ENCODE measurements around the gene POLR3K. TPM values are rescaled to one million over a fixed set of nuclear protein-coding genes. Genes with fewer than 3 reads are reported as not detected.

Gene POLR3K
- total RNA-seq, 1 experiment from 2014 or later = 33.5 TPM

DNA sequence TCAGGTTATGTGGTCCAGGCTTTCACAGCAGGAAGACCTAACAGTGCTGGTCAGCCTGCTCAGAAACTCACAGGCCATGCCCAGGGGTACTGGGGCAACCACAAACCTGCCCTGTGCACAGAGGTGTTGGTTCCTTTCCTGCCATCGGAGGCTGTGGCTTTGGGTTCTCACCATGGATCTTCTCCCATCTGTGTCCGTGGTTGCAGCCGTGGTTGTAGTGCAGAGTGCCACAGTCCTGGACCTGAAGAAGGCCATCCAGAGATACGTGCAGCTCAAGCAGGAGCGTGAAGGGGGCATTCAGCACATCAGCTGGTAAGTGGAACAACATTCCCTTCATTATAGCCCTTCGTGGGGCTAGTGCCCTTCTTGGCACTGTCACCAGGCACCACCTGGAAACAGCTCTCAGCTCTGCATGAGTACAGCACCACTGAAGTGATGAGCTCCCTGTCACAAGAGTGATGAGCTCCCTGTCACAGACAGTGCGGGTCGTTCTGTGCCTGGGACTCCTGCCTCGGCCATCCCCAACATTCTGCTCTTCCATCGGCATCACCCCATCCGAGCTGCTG lies 2.2 kb upstream of the POLR3K start:
- H3K4me1 ChIP-seq (replicated peaks; ENCODE audit: insufficient read depth) = peaks cover 9% of the 10 kb centered on the region
- no peaks in the 10 kb centered on the region for H3K9me3 ChIP-seq (ENCODE audit: insufficient read depth, low read depth)
- no TSS peak for BruUV-seq (replicated peaks)
- peaks cover 6% of the 10 kb centered on the region; the same call in 1 of the 2 replicates for H3K36me3 ChIP-seq (ENCODE audit: low read depth)
- 0 out of 2 replicates have a peak, but pooled peaks cover 10% of the 10 kb centered on the region for H4K20me1 ChIP-seq (ENCODE audit: insufficient read depth)
- DNase-seq = no peak
- H2AFZ ChIP-seq = no peak overlapping the region
- H3K27ac ChIP-seq = no peak overlapping the region
- TF ChIP-seq EZH2 (IDR thresholded peaks at IDR 0.05; ENCODE audit: low read depth) (no peak), CTCF (conservative IDR thresholded peaks at IDR 0.05) (no peak)
- no peak overlapping the region for H3K4me2 ChIP-seq
- no peaks in the 10 kb centered on the region for H3K9me2 ChIP-seq (ENCODE audit: insufficient read depth)
- intact Hi-C loops (cut with micrococcal nuclease; ENCODE audit: unreplicated experiment) = no loop called here
- H3K4me3 ChIP-seq = no peak overlapping the region
- CTCF ChIA-PET = no interaction called here
- H3F3A ChIP-seq (ENCODE audit: insufficient read depth, low read depth) = peaks cover 7% of the 10 kb centered on the region
- H3K27me3 ChIP-seq (ENCODE audit: insufficient read depth, low read depth) = no peaks in the 10 kb centered on the region
- POLR2A ChIA-PET (ENCODE audit: unreplicated experiment) = no interaction called here
- peaks cover 28% of the 10 kb centered on the region for H3K79me2 ChIP-seq (ENCODE audit: low read depth)

DNA sequence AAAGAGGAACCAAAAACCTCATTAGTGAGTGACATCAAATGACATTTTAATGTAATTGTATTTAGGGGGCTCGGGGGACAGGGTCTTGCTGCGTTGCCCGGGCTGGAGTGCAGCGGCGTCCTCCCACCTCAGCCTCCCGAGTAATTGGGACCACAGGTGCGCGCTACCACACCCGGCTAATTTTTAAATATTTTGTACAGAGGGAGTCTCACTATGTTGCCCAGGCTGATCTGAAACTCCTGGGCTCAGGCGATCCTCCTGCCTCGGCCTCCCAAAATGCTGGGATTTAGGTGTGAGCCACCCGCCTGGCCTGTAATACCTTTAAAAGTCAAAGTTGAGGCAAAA lies 801 bp upstream of the POLR3K start:
- peaks cover 9% of the 10 kb centered on the region; the same call in 1 of the 2 replicates for H3K36me3 ChIP-seq (ENCODE audit: low read depth)
- H3K79me2 ChIP-seq (ENCODE audit: low read depth) = peaks cover 43% of the 10 kb centered on the region
- H3K27ac ChIP-seq = no peak overlapping the region
- peaks cover 9% of the 10 kb centered on the region for H3K4me1 ChIP-seq (replicated peaks; ENCODE audit: insufficient read depth)
- peak overlapping the region; percentile 88 for H3K4me3 ChIP-seq
- intact Hi-C loops (cut with micrococcal nuclease; ENCODE audit: unreplicated experiment) = no loop called here
- no peak for TF ChIP-seq CTCF (conservative IDR thresholded peaks at IDR 0.05)
- no peak for TF ChIP-seq EZH2 (IDR thresholded peaks at IDR 0.05; ENCODE audit: low read depth)
- H3K27me3 ChIP-seq (ENCODE audit: insufficient read depth, low read depth) = no peaks in the 10 kb centered on the region
- peak overlapping the region; percentile 97 for H2AFZ ChIP-seq
- no peaks in the 10 kb centered on the region for H3K9me2 ChIP-seq (ENCODE audit: insufficient read depth)
- H3F3A ChIP-seq (ENCODE audit: insufficient read depth, low read depth) = peaks cover 9% of the 10 kb centered on the region
- 0 out of 2 replicates have a peak, but pooled peaks cover 10% of the 10 kb centered on the region for H4K20me1 ChIP-seq (ENCODE audit: insufficient read depth)
- H3K4me2 ChIP-seq = peak overlapping the region; percentile 86
- no peak for DNase-seq
- no peaks in the 10 kb centered on the region for H3K9me3 ChIP-seq (ENCODE audit: insufficient read depth, low read depth)
- POLR2A ChIA-PET (ENCODE audit: unreplicated experiment) = interaction anchor here (1.1 kb wide), 1 partner anchor 17 kb away, joined by 6 read pairs; no protein-coding TSS in a partner anchor
- CTCF ChIA-PET = interaction anchor here (0.5 to 1.4 kb wide), 2 partner anchors 12 to 347 kb away, joined by 4 to 5 read pairs; partner anchors contain the start of gene DECR2
- no TSS peak for BruUV-seq (replicated peaks)

DNA sequence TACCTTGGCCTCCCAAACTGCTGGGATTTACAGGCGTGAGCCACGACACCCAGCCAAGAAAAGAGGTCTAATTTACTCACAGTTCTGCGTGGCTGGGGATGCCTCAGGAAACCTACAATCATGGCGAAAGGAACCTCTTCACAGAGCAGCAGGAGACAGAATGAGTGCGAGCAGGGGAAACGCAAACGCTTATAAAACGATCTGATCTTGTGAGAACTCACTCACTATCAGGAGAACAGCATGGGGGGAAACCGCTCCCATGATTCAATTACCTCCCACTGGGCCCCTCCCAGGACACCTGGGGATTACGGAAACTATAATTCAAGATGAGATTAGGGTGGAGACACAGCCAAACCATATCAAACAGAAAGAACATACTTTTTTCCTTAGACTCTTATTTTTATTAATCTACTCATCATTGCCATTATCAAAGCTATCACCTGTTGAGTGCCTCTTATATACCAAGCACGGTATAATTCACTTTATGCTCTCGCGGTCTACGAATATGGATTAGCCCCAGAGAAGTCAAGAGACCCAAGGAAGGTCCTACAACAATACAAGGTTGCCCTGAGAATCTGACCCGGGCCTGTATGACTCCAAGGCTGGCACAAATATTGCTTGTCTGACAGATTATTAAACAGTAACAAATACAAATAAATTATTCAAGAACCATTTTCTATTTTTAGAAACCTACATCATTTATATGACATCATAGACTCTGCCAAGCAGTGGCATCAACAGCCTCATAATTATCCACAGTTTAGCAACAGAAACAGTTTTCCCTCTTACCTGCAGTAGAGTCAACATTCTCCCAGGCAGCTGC lies 2.4 kb downstream of the POLR3K start:
- peaks cover 46% of the 10 kb centered on the region for H3K79me2 ChIP-seq (ENCODE audit: low read depth)
- H3K36me3 ChIP-seq (ENCODE audit: low read depth) = peaks cover 13% of the 10 kb centered on the region
- no peaks in the 10 kb centered on the region for H3K9me2 ChIP-seq (ENCODE audit: insufficient read depth)
- H4K20me1 ChIP-seq (ENCODE audit: insufficient read depth) = 0 out of 2 replicates have a peak, but pooled peaks cover 10% of the 10 kb centered on the region
- TF ChIP-seq EZH2 (IDR thresholded peaks at IDR 0.05; ENCODE audit: low read depth) (no peak), CTCF (conservative IDR thresholded peaks at IDR 0.05) (no peak)
- intact Hi-C loops (cut with micrococcal nuclease; ENCODE audit: unreplicated experiment) = no loop called here
- no peak for DNase-seq
- peaks cover 13% of the 10 kb centered on the region for H3F3A ChIP-seq (ENCODE audit: insufficient read depth, low read depth)
- no peak overlapping the region for H2AFZ ChIP-seq
- H3K9me3 ChIP-seq (ENCODE audit: insufficient read depth, low read depth) = no peaks in the 10 kb centered on the region
- H3K4me2 ChIP-seq = peak overlapping the region; percentile 77; the same call in 1 of the 2 replicates
- CTCF ChIA-PET = no interaction called here
- POLR2A ChIA-PET (ENCODE audit: unreplicated experiment) = no interaction called here
- no TSS peak for BruUV-seq (replicated peaks)
- H3K4me1 ChIP-seq (replicated peaks; ENCODE audit: insufficient read depth) = peaks cover 9% of the 10 kb centered on the region
- H3K27me3 ChIP-seq (ENCODE audit: insufficient read depth, low read depth) = no peaks in the 10 kb centered on the region
- H3K4me3 ChIP-seq = no peak overlapping the region
- H3K27ac ChIP-seq = no peak overlapping the region
